IMR-90 (cell line): ENCODE data around the gene NEDD4L. TPM values are rescaled to one million over a fixed set of nuclear protein-coding genes. Genes with fewer than 3 reads are reported as not detected.

ENCODE experiments used
- ATAC-seq: fragments of 200-7000 bp; cut with Tn5 transposase; 2 replicates; pipeline ENCODE4 v1.9.1; 2020; ENCODE audit warnings: low read depth, mild to moderate bottlenecking, moderate library complexity
- BruUV-seq: library from RNA; stranded (reverse); fragments of 400-500 nt; replicated peaks from 2 replicates; lab custom pipeline; 2021; lab: Mats Ljungman, UMichigan
- CTCF ChIA-PET: fragments of 300-600 bp; formaldehyde crosslinking; extraction: SDS; loops from one replicate; lab custom pipeline; 2021; ENCODE audit warnings: antibody characterized with exemption; lab: Yijun Ruan, JAX
- POLR2A ChIA-PET: fragments of 300-600 bp; sonication (Branson Sonifier 250); formaldehyde crosslinking; loops from one replicate; lab custom pipeline; 2022; ENCODE audit warnings: antibody characterized with exemption; ENCODE audit not compliant: unreplicated experiment; lab: Charles Lee
- DNase-seq: peaks from one replicate; pipeline ENCODE4 v3.0.0; 2013
- H2AFZ ChIP-seq: replicated peaks from 2 replicates; pipeline ENCODE3; 2013; ENCODE audit warnings: low read length, mild to moderate bottlenecking; ENCODE audit not compliant: poor library complexity
- H2AK5ac ChIP-seq: 2 replicates; pipeline ENCODE4 v1.6.1; 2013; ENCODE audit warnings: low read depth, low read length, inconsistent platforms
- H2AK9ac ChIP-seq: replicated peaks from 2 replicates; pipeline ENCODE3; 2013; ENCODE audit warnings: mild to moderate bottlenecking, low read depth, low read length, moderate library complexity; ENCODE audit not compliant: poor library complexity
- H2BK120ac ChIP-seq: 2 replicates; pipeline ENCODE4 v1.6.1; 2013; ENCODE audit warnings: low read depth, low read length, inconsistent platforms
- H2BK15ac ChIP-seq: 3 replicates; pipeline ENCODE4 v1.6.1; 2013; ENCODE audit warnings: low read depth, low read length, inconsistent platforms
- H2BK20ac ChIP-seq: 2 replicates; pipeline ENCODE4 v1.6.1; 2013; ENCODE audit warnings: low read depth, mild to moderate bottlenecking, inconsistent platforms, low read length, moderate library complexity
- H2BK5ac ChIP-seq: 2 replicates; pipeline ENCODE4 v1.6.1; 2013; ENCODE audit warnings: mild to moderate bottlenecking, low read depth, low read length, inconsistent platforms; ENCODE audit not compliant: poor library complexity, severe bottlenecking
- H3K14ac ChIP-seq: replicated peaks from 2 replicates; pipeline ENCODE4 v1.6.1; 2013; ENCODE audit warnings: low read depth, low read length, inconsistent platforms
- H3K18ac ChIP-seq: 2 replicates; pipeline ENCODE4 v1.6.1; 2013; ENCODE audit warnings: low read depth, low read length, control low read depth
- H3K23ac ChIP-seq: 2 replicates; pipeline ENCODE4 v1.6.1; 2013; ENCODE audit warnings: low read depth, low read length, inconsistent platforms
- H3K27ac ChIP-seq: 2 replicates; pipeline ENCODE4 v1.5.1; 2013; ENCODE audit warnings: mild to moderate bottlenecking, control low read depth, low read length; ENCODE audit not compliant: insufficient read depth
- H3K27me3 ChIP-seq: 2 replicates; pipeline ENCODE4 v1.6.1; 2013; ENCODE audit warnings: low read length; ENCODE audit not compliant: control insufficient read depth, insufficient read depth
- H3K36me3 ChIP-seq: 2 replicates; pipeline ENCODE4 v1.6.1; 2013; ENCODE audit warnings: low read length, mixed read lengths; ENCODE audit not compliant: control insufficient read depth, insufficient read depth
- H3K4ac ChIP-seq: 2 replicates; pipeline ENCODE4 v1.6.1; 2013; ENCODE audit warnings: low read depth, low read length, inconsistent platforms
- H3K4me1 ChIP-seq: 2 replicates; pipeline ENCODE4 v1.6.1; 2013; ENCODE audit warnings: low read length, mixed read lengths; ENCODE audit not compliant: control insufficient read depth, insufficient read depth
- H3K4me2 ChIP-seq: 2 replicates; pipeline ENCODE4 v1.6.1; 2013; ENCODE audit warnings: low read depth, mild to moderate bottlenecking, control low read depth, low read length, moderate library complexity
- H3K4me3 ChIP-seq: 2 replicates; pipeline ENCODE4 v1.5.1; 2013; ENCODE audit warnings: low read depth, mild to moderate bottlenecking, control low read depth, low read length, moderate library complexity; ENCODE audit not compliant: insufficient read depth
- H3K56ac ChIP-seq: 2 replicates; pipeline ENCODE4 v1.6.1; 2013; ENCODE audit warnings: low read length, inconsistent platforms; ENCODE audit not compliant: insufficient read depth; ENCODE audit errors: extremely low read depth
- H3K79me1 ChIP-seq, 2 experiments: 2 replicates each; pipeline ENCODE4 v1.6.1; 2013; ENCODE audit warnings: low read length in 2 of 2, inconsistent platforms in 1 of 2, low read depth in 1 of 2
- H3K9ac ChIP-seq: 2 replicates; pipeline ENCODE4 v1.6.1; 2013; ENCODE audit warnings: low read depth, low read length, control low read depth
- H3K9me1 ChIP-seq: 2 replicates; pipeline ENCODE4 v1.6.1; 2013; ENCODE audit warnings: low read length, inconsistent platforms; ENCODE audit not compliant: insufficient read depth
- H3K9me3 ChIP-seq: 2 replicates; pipeline ENCODE4 v1.6.1; 2013; ENCODE audit warnings: low read length; ENCODE audit not compliant: control insufficient read depth, insufficient read depth
- H4K20me1 ChIP-seq: 2 replicates; pipeline ENCODE4 v1.6.1; 2013; ENCODE audit warnings: low read length, inconsistent platforms; ENCODE audit not compliant: insufficient read depth
- H4K5ac ChIP-seq: 2 replicates; pipeline ENCODE4 v1.6.1; 2013; ENCODE audit warnings: mild to moderate bottlenecking, low read depth, low read length, control low read depth
- H4K8ac ChIP-seq, 2 experiments: 2 replicates each; pipeline ENCODE4 v1.6.1; 2013; ENCODE audit warnings: low read depth in 2 of 2, low read length in 2 of 2, control low read depth in 1 of 2, inconsistent platforms in 1 of 2
- H4K91ac ChIP-seq: 2 replicates; pipeline ENCODE4 v1.6.1; 2013; ENCODE audit warnings: low read depth, low read length, inconsistent platforms; ENCODE audit not compliant: insufficient read depth
- BHLHE40 ChIP-seq: fragments of 150-350 bp; IDR thresholded peaks from 2 replicates; pipeline ENCODE4 v1.6.1; 2016; ENCODE audit warnings: mild to moderate bottlenecking, low read depth, low read length
- CEBPB ChIP-seq: IDR thresholded peaks from 2 replicates; pipeline ENCODE4 v1.6.1; 2012; ENCODE audit warnings: low read depth, low read length, improper control_type of control experiment
- CHD1 ChIP-seq: IDR thresholded peaks from 2 replicates; pipeline ENCODE4 v1.6.1; 2012; ENCODE audit warnings: low read depth, low read length, improper control_type of control experiment
- ELK1 ChIP-seq: fragments of 150-350 bp; IDR thresholded peaks from 2 replicates; pipeline ENCODE4 v1.6.1; 2016; ENCODE audit warnings: low read depth, mild to moderate bottlenecking, low read length, moderate library complexity, borderline replicate concordance
- MAZ ChIP-seq: IDR thresholded peaks from 2 replicates; pipeline ENCODE4 v1.6.1; 2012; ENCODE audit warnings: low read depth, mild to moderate bottlenecking, low read length, improper control_type of control experiment, moderate library complexity, borderline replicate concordance
- MXI1 ChIP-seq: IDR thresholded peaks from 2 replicates; pipeline ENCODE4 v1.6.1; 2012; ENCODE audit warnings: low read depth, mild to moderate bottlenecking, low read length, moderate library complexity, borderline replicate concordance
- NFE2L2 ChIP-seq: fragments of 150-350 bp; IDR thresholded peaks from 2 replicates; pipeline ENCODE4 v1.6.1; 2016; ENCODE audit warnings: low read depth, mild to moderate bottlenecking, low read length
- POLR2A ChIP-seq: IDR thresholded peaks from 2 replicates; pipeline ENCODE4 v1.6.1; 2012; ENCODE audit warnings: mild to moderate bottlenecking, low read depth, low read length
- RAD21 ChIP-seq: IDR thresholded peaks from 2 replicates; pipeline ENCODE4 v1.6.1; 2012; ENCODE audit warnings: low read length, improper control_type of control experiment
- RCOR1 ChIP-seq: IDR thresholded peaks from 2 replicates; pipeline ENCODE4 v1.6.1; 2012; ENCODE audit warnings: mild to moderate bottlenecking, low read length, improper control_type of control experiment; ENCODE audit not compliant: insufficient replicate concordance
- USF2 ChIP-seq: fragments of 150-350 bp; IDR thresholded peaks from 2 replicates; pipeline ENCODE4 v1.6.1; 2017; ENCODE audit warnings: mild to moderate bottlenecking, antibody characterized with exemption, low read length, low read depth
- WGBS, 2 experiments: methylation state at CpG; one replicate each; pipeline versions ENCODE4 v1.1.5 to v1.1.7; 2013; ENCODE audit warnings: missing lambda C conversion rate in 2 of 2; ENCODE audit not compliant: insufficient read length in 1 of 2; ENCODE audit errors: extremely low coverage in 2 of 2; 5-methylcytosine and 5-hydroxymethylcytosine counted together
- dilution Hi-C: fragments of 300-500 bp; cut with HindIII; formaldehyde crosslinking; loops from one replicate; pipeline ENCODE4 v1.14.3; 2018; ENCODE audit warnings: low sequenced_read_pairs; ENCODE audit not compliant: unreplicated experiment
- in situ Hi-C: fragments of 300-500 bp; cut with MboI; formaldehyde crosslinking; loops from 3 replicates; pipeline ENCODE4 v1.14.3; 2019; ENCODE audit warnings: low sequenced_read_pairs, inconsistent platforms, mixed read lengths
- intact Hi-C: fragments of 100-400 bp; cut with micrococcal nuclease; formaldehyde crosslinking; loops from 2 replicates; pipeline ENCODE4 v1.10.0; 2022
- polyA plus RNA-seq, 3 experiments: library from polyadenylated mRNA; depleted of rRNA; stranded (reverse); fragments of >200 nt; gene quantifications; 2 replicates each; pipeline ENCODE4 v1.2.3, GENCODE V29; 2012; ENCODE audit warnings: low replicate concordance in 1 of 3
- total RNA-seq: library from RNA; depleted of rRNA; stranded (reverse); fragments of >200 nt; gene quantifications from 2 replicates; pipeline ENCODE4 v1.2.3, GENCODE V29; 2012

NEDD4L gene
- total and polyA plus RNA-seq, 2 of the 4 experiments (the other 2 are of a cell fraction), result 10.0 to 10.9 TPM

- ATAC-seq, result no peak
- POLR2A ChIA-PET, result no interaction called here
- H2BK120ac ChIP-seq, result no peak overlapping the region
- H3K27me3 ChIP-seq, result no peaks in the 10 kb centered on the region
- no peak overlapping the region for H2AFZ ChIP-seq
- no peak overlapping the region for H3K14ac ChIP-seq
- no peak overlapping the region for H3K27ac ChIP-seq
- no peak overlapping the region for H4K5ac ChIP-seq
- H3K4ac ChIP-seq, result no peak overlapping the region
- no peaks in the 10 kb centered on the region; the same call in 1 of the 2 replicates for H4K20me1 ChIP-seq
- no peak overlapping the region for H4K8ac ChIP-seq
- H3K9ac ChIP-seq, result no peak overlapping the region
- H3K36me3 ChIP-seq, result no peaks in the 10 kb centered on the region
- intact Hi-C loops, result no loop called here
- peaks cover 3% of the 10 kb centered on the region for H3K9me1 ChIP-seq
- dilution Hi-C loops, result no loop called here
- H4K91ac ChIP-seq, result no peak overlapping the region
- peaks cover 0 to 9% of the 10 kb centered on the region in 2 experiments; a peak in 1 of 4 replicates for H3K79me1 ChIP-seq
- H3K18ac ChIP-seq, result no peak overlapping the region
- CTCF ChIA-PET, result no interaction called here
- no CpG with 5 or more reads among the region's 6 CpGs for WGBS, 2 experiments
- H3K56ac ChIP-seq, result no peak overlapping the region
- H3K4me3 ChIP-seq, result no peak overlapping the region
- BruUV-seq, result no TSS peak
- H3K9me3 ChIP-seq, result no peaks in the 10 kb centered on the region
- H3K4me2 ChIP-seq, result no peak overlapping the region
- no peak overlapping the region for H2AK9ac ChIP-seq
- no peak for DNase-seq
- no peak overlapping the region for H2BK20ac ChIP-seq
- H2AK5ac ChIP-seq, result no peak overlapping the region
- H3K23ac ChIP-seq, result no peak overlapping the region
- no peak overlapping the region for H2BK15ac ChIP-seq
- H3K4me1 ChIP-seq, result peaks cover 4% of the 10 kb centered on the region
- TF ChIP-seq ELK1 (no peak), MAZ (no peak), BHLHE40 (no peak), CEBPB (no peak), USF2 (no peak), RAD21 (no peak), CHD1 (no peak), NFE2L2 (no peak), MXI1 (no peak), POLR2A (no peak), RCOR1 (no peak)
- in situ Hi-C loops, result no loop called here
- no peak overlapping the region for H2BK5ac ChIP-seq
Observed at GRCh38 chr18:58241026-58241679, 197.1 kb downstream of the NEDD4L start.
